NT2/D1 (cell line): ENCODE results near the gene PTCD3.

Experiments
- DNase-seq: peaks from one replicate; pipeline ENCODE4 v3.0.0-alpha.2; 2011; ENCODE audit warnings: low read depth, low spot score
- H3K27me3 ChIP-seq: 2 replicates; pipeline ENCODE4 v1.6.0; 2011; ENCODE audit warnings: mild to moderate bottlenecking; ENCODE audit not compliant: insufficient read length, insufficient read depth
- H3K36me3 ChIP-seq: 2 replicates; pipeline ENCODE4 v1.6.1; 2011; ENCODE audit warnings: mild to moderate bottlenecking, low read length, mixed read lengths; ENCODE audit not compliant: insufficient read depth, insufficient read length
- H3K4me1 ChIP-seq: 2 replicates; pipeline ENCODE4 v1.5.1; 2011; ENCODE audit not compliant: insufficient read depth, insufficient read length
- H3K4me3 ChIP-seq: 2 replicates; pipeline ENCODE4 v1.5.1; 2011; ENCODE audit warnings: low read depth; ENCODE audit not compliant: insufficient read length
- H3K9ac ChIP-seq: 2 replicates; pipeline ENCODE4 v1.6.0; 2011; ENCODE audit warnings: low read depth; ENCODE audit not compliant: insufficient read length
- H3K9me3 ChIP-seq: 2 replicates; pipeline ENCODE4 v1.5.1; 2011; ENCODE audit warnings: mild to moderate bottlenecking, low read length; ENCODE audit not compliant: insufficient read depth
- SUZ12 ChIP-seq: IDR thresholded peaks from 2 replicates; pipeline ENCODE4 v1.6.1; 2011; ENCODE audit not compliant: insufficient read length, insufficient read depth; ENCODE audit errors: extremely low read depth
- YY1 ChIP-seq: IDR thresholded peaks from 2 replicates; pipeline ENCODE4 v1.6.1; 2011; ENCODE audit not compliant: insufficient read length, insufficient read depth
- ZNF274 ChIP-seq: IDR thresholded peaks from 2 replicates; pipeline ENCODE4 v1.6.1; 2011; ENCODE audit warnings: mild to moderate bottlenecking, low read depth, low read length

PTCD3 gene

GRCh38 chr2:86157009-86157556 lies 51.0 kb downstream of the PTCD3 start:
- H3K4me1 ChIP-seq: no peaks in the 10 kb centered on the region
- no peak overlapping the region for H3K4me3 ChIP-seq
- no peak for DNase-seq
- no peak overlapping the region for H3K9ac ChIP-seq
- no peaks in the 10 kb centered on the region for H3K27me3 ChIP-seq
- no peaks in the 10 kb centered on the region for H3K9me3 ChIP-seq
- peaks cover 65% of the 10 kb centered on the region for H3K36me3 ChIP-seq
- TF ChIP-seq SUZ12: no peak
- no peak for TF ChIP-seq ZNF274
- TF ChIP-seq YY1: no peak

DNA sequence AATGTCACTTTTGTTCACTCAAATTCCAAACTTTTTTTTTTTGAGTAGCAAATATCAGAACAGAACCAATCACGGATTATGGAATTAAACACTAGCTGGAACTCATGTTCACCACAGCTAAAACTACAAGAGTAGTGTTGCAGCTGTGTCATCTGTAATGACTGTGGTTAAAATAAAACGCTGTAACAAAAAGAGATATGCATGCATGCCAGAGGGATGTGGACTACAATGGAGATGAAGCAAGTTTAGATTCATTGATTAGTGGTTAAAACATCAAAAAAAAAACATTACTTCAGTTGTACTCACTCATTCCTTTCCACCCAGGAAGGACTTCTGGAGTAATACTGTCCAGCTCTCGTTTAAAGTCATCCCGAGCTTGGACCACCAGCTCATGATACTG lies 52.3 kb downstream of the PTCD3 start:
- Histone ChIP-seq H3K27me3 (no peaks in the 10 kb centered on the region), H3K4me1 (no peaks in the 10 kb centered on the region), H3K4me3 (no peak overlapping the region), H3K9ac (no peak overlapping the region), H3K36me3 (peaks cover 63% of the 10 kb centered on the region), H3K9me3 (no peaks in the 10 kb centered on the region)
- DNase-seq: no peak
- TF ChIP-seq SUZ12: no peak
- no peak for TF ChIP-seq ZNF274
- no peak for TF ChIP-seq YY1

DNA sequence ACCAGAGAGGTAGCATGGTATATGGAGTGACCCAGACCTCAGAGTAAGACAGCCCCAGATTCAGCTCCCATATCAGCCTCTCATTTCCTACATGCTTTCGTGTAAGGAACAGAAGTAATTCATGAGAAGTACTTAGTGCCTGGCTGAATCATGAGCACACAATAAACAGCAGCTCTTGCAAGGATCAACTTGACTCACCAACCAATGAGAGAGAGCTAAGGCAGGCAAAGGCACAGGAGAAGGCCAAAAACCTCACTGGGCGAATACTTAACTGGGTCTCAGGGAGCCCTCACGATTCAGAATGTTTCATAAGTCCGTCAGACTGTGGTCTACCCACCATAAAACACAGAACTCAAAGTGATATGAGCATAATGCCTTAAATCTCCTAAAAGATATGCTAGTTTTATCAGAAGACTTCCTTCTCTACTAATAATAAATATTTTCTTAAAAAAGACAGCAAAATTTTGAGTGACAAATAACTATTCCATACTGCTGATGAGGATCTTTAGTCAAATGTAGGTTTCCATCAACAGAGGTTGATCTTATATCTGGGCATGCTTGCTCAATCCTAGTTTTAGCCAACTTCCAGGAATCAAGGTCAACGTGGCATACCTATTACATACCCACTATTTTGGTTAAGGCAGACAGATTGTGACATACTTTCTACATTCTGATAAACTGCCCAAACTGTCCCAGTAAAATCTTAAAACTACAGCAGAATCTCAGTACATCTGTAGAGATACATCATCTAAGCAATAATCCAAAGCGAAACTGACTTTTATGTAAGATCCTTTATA lies 54.3 kb downstream of the PTCD3 start:
- no peak for DNase-seq
- Histone ChIP-seq H3K27me3 (no peaks in the 10 kb centered on the region), H3K9me3 (no peaks in the 10 kb centered on the region), H3K4me1 (no peaks in the 10 kb centered on the region), H3K36me3 (peaks cover 64% of the 10 kb centered on the region), H3K9ac (no peak overlapping the region), H3K4me3 (no peak overlapping the region)
- TF ChIP-seq SUZ12: no peak
- no peak for TF ChIP-seq YY1
- no peak for TF ChIP-seq ZNF274

- no peak for TF ChIP-seq ZNF274
- Histone ChIP-seq H3K27me3 (no peaks in the 10 kb centered on the region), H3K9ac (no peak overlapping the region), H3K4me3 (no peak overlapping the region), H3K4me1 (no peaks in the 10 kb centered on the region), H3K9me3 (no peaks in the 10 kb centered on the region), H3K36me3 (peaks cover 50% of the 10 kb centered on the region)
- DNase-seq: no peak
Observed at GRCh38 chr2:86170449-86170848, 64.4 kb downstream of the PTCD3 start.

- no peak for DNase-seq
- Histone ChIP-seq H3K9me3 (no peaks in the 10 kb centered on the region), H3K36me3 (peaks cover 52% of the 10 kb centered on the region), H3K27me3 (no peaks in the 10 kb centered on the region), H3K9ac (no peak overlapping the region), H3K4me1 (no peaks in the 10 kb centered on the region), H3K4me3 (no peak overlapping the region)
- TF ChIP-seq SUZ12: no peak
- no peak for TF ChIP-seq ZNF274
- no peak for TF ChIP-seq YY1
Observed at GRCh38 chr2:86171295-86171694, 65.3 kb downstream of the PTCD3 start.

GRCh38 chr2:86172610-86173009 lies 66.6 kb downstream of the PTCD3 start:
- TF ChIP-seq SUZ12: no peak
- no peak for TF ChIP-seq YY1
- no peak for TF ChIP-seq ZNF274
- Histone ChIP-seq H3K27me3 (no peaks in the 10 kb centered on the region), H3K9ac (no peak overlapping the region), H3K9me3 (no peaks in the 10 kb centered on the region), H3K36me3 (peaks cover 56% of the 10 kb centered on the region), H3K4me3 (no peak overlapping the region), H3K4me1 (no peaks in the 10 kb centered on the region)
- DNase-seq: no peak

GRCh38 chr2:86174445-86174844 lies 68.4 kb downstream of the PTCD3 start:
- no peaks in the 10 kb centered on the region for H3K9me3 ChIP-seq
- DNase-seq: no peak
- H3K4me3 ChIP-seq: no peak overlapping the region
- peaks cover 54% of the 10 kb centered on the region for H3K36me3 ChIP-seq
- no peaks in the 10 kb centered on the region for H3K27me3 ChIP-seq
- H3K4me1 ChIP-seq: no peaks in the 10 kb centered on the region
- no peak for TF ChIP-seq SUZ12
- no peak for TF ChIP-seq ZNF274
- TF ChIP-seq YY1: no peak
- no peak overlapping the region for H3K9ac ChIP-seq
